Left lobe of liver (tissue), 2 donors: Measurements from ENCODE around the gene ZMAT2. TPM values are rescaled to one million over a fixed set of nuclear protein-coding genes. Genes with fewer than 3 reads are reported as not detected.
"Not testable (repeated sequence)": the region's sequence is repeated elsewhere in the genome, so short reads cannot be mapped to it uniquely, and the experiment has no call there.

ENCODE experiments used
- ATAC-seq: fragments of 200-7000 bp; cut with Tn5 transposase; one replicate; pipeline ENCODE4 v1.9.1; 2020; ENCODE audit warnings: mild to moderate bottlenecking, moderate library complexity
- DNase-seq: peaks from one replicate; pipeline ENCODE4 v3.0.0-alpha.2; 2020; ENCODE audit warnings: low spot score
- total RNA-seq: library from RNA; stranded (reverse); gene quantifications from one replicate; pipeline ENCODE4 v1.2.1, GENCODE V29; 2021
- donor health status: DM: no; HTN: no; CAD: no; lungs with moderate emphysema.
- donor health status: DM: no; HTN: yes; CAD: no.

Gene ZMAT2
- total RNA-seq, 1 donor from 2014 or later, result 18.0 TPM

GRCh38 chr5:140707812-140708211, 7.6 kb downstream of the ZMAT2 start:
- ATAC-seq (no peak), DNase-seq (no peak)

GRCh38 chr5:140708787-140709186, 8.5 kb downstream of the ZMAT2 start:
- not testable (repeated sequence) for ATAC-seq, DNase-seq

GRCh38 chr5:140710899-140711552, 10.8 kb downstream of the ZMAT2 start:
- DNase-seq (peak; percentile 92), ATAC-seq (peak; percentile 93)

- no peak for ATAC-seq
- DNase-seq, result no peak
Observed at GRCh38 chr5:140711794-140712193, 11.5 kb downstream of the ZMAT2 start.

- no peak for ATAC-seq
Observed at GRCh38 chr5:140713562-140714094, 13.4 kb downstream of the ZMAT2 start.

GRCh38 chr5:140716238-140716637, 16.0 kb downstream of the ZMAT2 start:
- ATAC-seq, DNase-seq: not testable (repeated sequence)

More at GRCh38 chr5:140713562-140714094, 13.4 kb downstream of the ZMAT2 start:
- no peak for DNase-seq

GRCh38 chr5:140718266-140718592, 18.0 kb downstream of the ZMAT2 start:
- DNase-seq (no peak), ATAC-seq (no peak)

GRCh38 chr5:140720738-140721137, 20.5 kb downstream of the ZMAT2 start:
- ATAC-seq, DNase-seq: not testable (repeated sequence)

GRCh38 chr5:140721395-140721794, 21.1 kb downstream of the ZMAT2 start:
- DNase-seq, result not testable (repeated sequence)
- ATAC-seq, result peak; percentile 56

GRCh38 chr5:140725799-140726471, 25.7 kb downstream of the ZMAT2 start:
- ATAC-seq, result peak; percentile 76
- peak; percentile 51 for DNase-seq

- ATAC-seq, result no peak
Observed at GRCh38 chr5:140733098-140733497, 32.9 kb downstream of the ZMAT2 start.

GRCh38 chr5:140734354-140734753, 34.1 kb downstream of the ZMAT2 start:
- peak; percentile 95 for ATAC-seq
- DNase-seq, result no peak

More at GRCh38 chr5:140733098-140733497, 32.9 kb downstream of the ZMAT2 start:
- DNase-seq, result no peak

GRCh38 chr5:140737486-140737885, 37.2 kb downstream of the ZMAT2 start:
- no peak for DNase-seq
- no peak for ATAC-seq

- ATAC-seq (no peak), DNase-seq (no peak)
Observed at GRCh38 chr5:140741967-140742366, 41.7 kb downstream of the ZMAT2 start.

GRCh38 chr5:140753561-140753960, 53.3 kb downstream of the ZMAT2 start:
- DNase-seq (no peak), ATAC-seq (no peak)

Other genes starting within 250 kb of the ZMAT2 start
- gene EIF4EBP3, start 152.8 kb upstream of the ZMAT2 start, total RNA-seq, result 11.3 TPM
- 19.5 TPM for gene SRA1, start 143.0 kb upstream of the ZMAT2 start, total RNA-seq
- gene APBB3, start 135.8 kb upstream of the ZMAT2 start, total RNA-seq, result 14.1 TPM
- 32.0 TPM for gene SLC35A4, start 135.6 kb upstream of the ZMAT2 start, total RNA-seq
- gene CD14, start 67.3 kb upstream of the ZMAT2 start, total RNA-seq, result 211 TPM
- 15.6 TPM for gene TMCO6, start 61.0 kb upstream of the ZMAT2 start, total RNA-seq
- 50.5 TPM for gene NDUFA2, start 52.8 kb upstream of the ZMAT2 start, total RNA-seq
- 25.4 TPM for gene IK, start 52.6 kb upstream of the ZMAT2 start, total RNA-seq
- gene WDR55, start 35.5 kb upstream of the ZMAT2 start, total RNA-seq, result 17.8 TPM
- 1.8 TPM for gene DND1, start 26.9 kb upstream of the ZMAT2 start, total RNA-seq
- gene HARS1, start 9.1 kb upstream of the ZMAT2 start, total RNA-seq, result 48.9 TPM
- gene HARS2, start 9.0 kb upstream of the ZMAT2 start, total RNA-seq, result 12.4 TPM
- not detected for gene PCDHA1, start 85.7 kb downstream of the ZMAT2 start, total RNA-seq
- gene PCDHA2, start 94.4 kb downstream of the ZMAT2 start, total RNA-seq, result not detected
- 0.05 TPM for gene PCDHA3, start 100.6 kb downstream of the ZMAT2 start, total RNA-seq
- 0.05 TPM for gene PCDHA4, start 106.6 kb downstream of the ZMAT2 start, total RNA-seq
- gene PCDHA5, start 121.2 kb downstream of the ZMAT2 start, total RNA-seq, result not detected
- not detected for gene PCDHA6, start 127.5 kb downstream of the ZMAT2 start, total RNA-seq
- gene PCDHA7, start 133.8 kb downstream of the ZMAT2 start, total RNA-seq, result not detected
- not detected for gene PCDHA8, start 140.7 kb downstream of the ZMAT2 start, total RNA-seq
- not detected for gene PCDHA9, start 147.9 kb downstream of the ZMAT2 start, total RNA-seq
- not detected for gene PCDHA10, start 155.4 kb downstream of the ZMAT2 start, total RNA-seq
- gene PCDHA11, start 168.5 kb downstream of the ZMAT2 start, total RNA-seq, result 0.23 TPM
- 0.08 TPM for gene PCDHA12, start 174.9 kb downstream of the ZMAT2 start, total RNA-seq
- gene PCDHA13, start 181.7 kb downstream of the ZMAT2 start, total RNA-seq, result 0.28 TPM
- gene PCDHAC1, start 225.9 kb downstream of the ZMAT2 start, total RNA-seq, result 0.28 TPM